ENCODE data around the gene ACCSL. TPM values are rescaled to one million over a fixed set of nuclear protein-coding genes. Genes with fewer than 3 reads are reported as not detected.

ACCSL gene
- total RNA-seq, 1 experiment from 2014 or later = not detected

- H3K9me3 Mint-ChIP-seq (ENCODE audit: unreplicated experiment) = peaks cover 5% of the 10 kb centered on the region
- intact Hi-C loops (cut with micrococcal nuclease) = loop anchor here (5.0 kb wide), 1 partner anchor 197 kb away; no protein-coding TSS in a partner anchor
- BruUV-seq (replicated peaks) = no TSS peak
- CTCF ChIA-PET = interaction anchor here (0.6 kb wide), 1 partner anchor 154 kb away, joined by 3 read pairs; no protein-coding TSS in a partner anchor
- POLR2A ChIA-PET = no interaction called here
- no peak overlapping the region for H3K4me3 Mint-ChIP-seq (ENCODE audit: unreplicated experiment)
- H3K27ac Mint-ChIP-seq (ENCODE audit: low read depth, unreplicated experiment) = no peak overlapping the region
- DNase-seq (ENCODE audit: unreplicated experiment) = no peak
- TF ChIP-seq CTCF (IDR thresholded peaks at IDR 0.05; ENCODE audit: unreplicated experiment) = no peak
- H3K36me3 Mint-ChIP-seq (ENCODE audit: insufficient read depth, unreplicated experiment) = no peaks in the 10 kb centered on the region
- H3K27me3 Mint-ChIP-seq (ENCODE audit: insufficient read depth, unreplicated experiment) = peaks cover 7% of the 10 kb centered on the region
- peaks cover 15% of the 10 kb centered on the region for H3K4me1 Mint-ChIP-seq (ENCODE audit: insufficient read depth, unreplicated experiment)
Observed at GRCh38 chr11:44090539-44090938, 42.8 kb downstream of the ACCSL start.

- intact Hi-C loops (cut with micrococcal nuclease) = loop anchor here (1.0 to 5.0 kb wide), 3 partner anchors 193 to 444 kb away; no protein-coding TSS in a partner anchor
- H3K36me3 Mint-ChIP-seq (ENCODE audit: insufficient read depth, unreplicated experiment) = peaks cover 10% of the 10 kb centered on the region
- no peaks in the 10 kb centered on the region for H3K9me3 Mint-ChIP-seq (ENCODE audit: unreplicated experiment)
- BruUV-seq (replicated peaks) = no TSS peak
- peak overlapping the region; percentile 26 for H3K4me3 Mint-ChIP-seq (ENCODE audit: unreplicated experiment)
- H3K4me1 Mint-ChIP-seq (ENCODE audit: insufficient read depth, unreplicated experiment) = peaks cover 13% of the 10 kb centered on the region
- peak; percentile 88 for DNase-seq (ENCODE audit: unreplicated experiment)
- H3K27me3 Mint-ChIP-seq (ENCODE audit: insufficient read depth, unreplicated experiment) = peaks cover 1% of the 10 kb centered on the region
- CTCF ChIA-PET = interaction anchor here (0.6 to 3.4 kb wide), 29 partner anchors 9 to 903 kb away, joined by 3 to 57 read pairs (median 5); partner anchors contain the start of gene ACCS
- peak; percentile 81 for TF ChIP-seq CTCF (IDR thresholded peaks at IDR 0.05; ENCODE audit: unreplicated experiment)
- POLR2A ChIA-PET = interaction anchor here (0.6 to 2.5 kb wide), 5 partner anchors 10 to 1257 kb away, joined by 3 to 16 read pairs (median 5); partner anchors contain the start of gene ACCS
- H3K27ac Mint-ChIP-seq (ENCODE audit: low read depth, unreplicated experiment) = no peak overlapping the region
Observed at GRCh38 chr11:44094260-44094868, 46.6 kb downstream of the ACCSL start.

- ChIA-PET POLR2A (interaction anchor here (0.7 to 2.5 kb wide), 7 partner anchors 9 to 381 kb away, joined by 3 to 16 read pairs (median 5); partner anchors contain the start of gene ACCS), CTCF (interaction anchor here (0.6 to 3.4 kb wide), 20 partner anchors 9 to 443 kb away, joined by 3 to 57 read pairs (median 5); partner anchors contain the start of gene ACCS)
- intact Hi-C loops (cut with micrococcal nuclease) = no loop called here
- Mint-ChIP-seq H3K27ac (ENCODE audit: low read depth, unreplicated experiment) (peak within 1 kb of the TSS; percentile 61), H3K27me3 (ENCODE audit: insufficient read depth, unreplicated experiment) (no peaks in the 10 kb centered on the region), H3K4me3 (ENCODE audit: unreplicated experiment) (peak within 1 kb of the TSS; percentile 82), H3K4me1 (ENCODE audit: insufficient read depth, unreplicated experiment) (peaks cover 13% of the 10 kb centered on the region), H3K36me3 (ENCODE audit: insufficient read depth, unreplicated experiment) (peaks cover 10% of the 10 kb centered on the region), H3K9me3 (ENCODE audit: unreplicated experiment) (no peaks in the 10 kb centered on the region)
- TF ChIP-seq CTCF (IDR thresholded peaks at IDR 0.05; ENCODE audit: unreplicated experiment) = peak; percentile 74
- peak; percentile 81 for DNase-seq (ENCODE audit: unreplicated experiment)
- no TSS peak for BruUV-seq (replicated peaks)
Observed at GRCh38 chr11:44095506-44096359, 48.0 kb downstream of the ACCSL start, which contains the start of gene EXT2. EXT2 (plus strand) TSS chr11:44095678; CDS start chr11:44107713, 12,035 bp downstream.
